Activated T-cell treated with anti-CD3 and anti-CD28 coated beads, Interleukin-2, amount 50 U/mL, for 4 hours (primary cell): ENCODE results near the gene FUCA2. TPM values are rescaled to one million over a fixed set of nuclear protein-coding genes. Genes with fewer than 3 reads are reported as not detected.
A peak's percentile ranks its signal among the peaks of the same experiment; 100 is the strongest.
"Not testable (repeated sequence)": the region's sequence is repeated elsewhere in the genome, so short reads cannot be mapped to it uniquely, and the experiment has no call there.

Experiments used
- ATAC-seq, 2 donors: fragments of 200-7000 bp; cut with Tn5 transposase; one replicate each; pipeline ENCODE4 v1.10.0; 2021
- DNase-seq: peaks from one replicate; pipeline ENCODE4 v3.0.0-alpha.2; 2020
- H3K27me3 Mint-ChIP-seq: one replicate; pipeline ENCODE4 v1.8.0; 2021; ENCODE audit warnings: low read depth, mixed read lengths
- H3K36me3 Mint-ChIP-seq: one replicate; pipeline ENCODE4 v1.8.0; 2022; ENCODE audit warnings: mixed read lengths; ENCODE audit not compliant: insufficient read depth
- H3K4me1 Mint-ChIP-seq: one replicate; pipeline ENCODE4 v1.8.0; 2021; ENCODE audit warnings: low read depth, mixed read lengths
- H3K4me3 Mint-ChIP-seq: one replicate; pipeline ENCODE4 v1.8.0; 2021; ENCODE audit warnings: mild to moderate bottlenecking, moderate library complexity, mixed read lengths
- H3K9me3 Mint-ChIP-seq: one replicate; pipeline ENCODE4 v1.8.0; 2021; ENCODE audit warnings: mixed read lengths
- total RNA-seq, 3 donors: library from RNA; stranded (reverse); gene quantifications; one replicate each; pipeline ENCODE4 v1.2.1, GENCODE V29; 2021

The FUCA2 gene
- total RNA-seq, 3 donors from 2014 or later, result 5.2 to 5.6 (median 5.5) TPM

DNA sequence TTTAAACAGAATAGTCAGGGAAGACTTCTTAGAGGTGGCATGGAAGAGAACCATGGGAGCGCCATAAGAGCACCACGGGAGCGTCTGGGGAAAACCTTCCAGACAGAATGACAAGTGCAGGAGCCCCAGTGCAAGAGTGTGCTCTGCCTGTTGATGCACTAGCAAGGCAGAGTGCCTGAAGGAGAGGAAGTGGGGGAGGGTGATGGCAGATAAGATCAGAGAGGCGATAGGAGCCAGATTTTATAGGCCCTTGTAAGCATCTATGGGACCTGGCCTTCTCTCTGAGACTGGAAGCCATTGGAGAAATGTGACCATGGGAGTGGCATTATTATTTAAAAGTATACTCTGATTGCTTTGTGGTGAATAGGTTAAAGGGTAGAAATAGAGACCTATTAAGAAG is 13.1 kb downstream of the FUCA2 start:
- Mint-ChIP-seq H3K36me3 (peaks cover 29% of the 10 kb centered on the region), H3K4me3 (no peak overlapping the region), H3K4me1 (peaks cover 16% of the 10 kb centered on the region), H3K9me3 (no peaks in the 10 kb centered on the region), H3K27me3 (no peaks in the 10 kb centered on the region)
- DNase-seq (no peak), ATAC-seq (peak in 1 of 2 donors; percentile 48)

DNA sequence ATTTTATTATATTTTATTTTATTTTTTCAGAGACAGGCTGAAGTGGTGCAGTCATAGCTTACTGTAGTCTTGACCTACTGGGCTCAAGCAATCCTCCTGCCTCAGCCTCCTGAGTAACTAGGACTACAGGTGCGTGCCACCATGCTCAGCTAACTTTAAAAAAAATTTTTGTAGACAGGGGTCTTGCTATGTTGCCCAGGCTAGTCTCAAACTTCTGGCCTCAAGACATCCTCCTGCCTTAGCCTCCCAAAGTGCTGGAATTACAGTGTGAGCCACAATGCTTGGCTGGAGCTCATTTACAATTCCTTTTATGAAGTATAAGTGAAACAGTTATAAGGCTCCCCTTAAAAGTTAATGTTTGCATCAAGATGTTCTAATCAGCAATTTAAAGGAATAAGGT is 14.5 kb downstream of the FUCA2 start:
- Mint-ChIP-seq H3K27me3 (no peaks in the 10 kb centered on the region), H3K9me3 (no peaks in the 10 kb centered on the region), H3K4me3 (no peak overlapping the region), H3K36me3 (peaks cover 33% of the 10 kb centered on the region), H3K4me1 (peaks cover 16% of the 10 kb centered on the region)
- ATAC-seq (no peak), DNase-seq (no peak)

DNA sequence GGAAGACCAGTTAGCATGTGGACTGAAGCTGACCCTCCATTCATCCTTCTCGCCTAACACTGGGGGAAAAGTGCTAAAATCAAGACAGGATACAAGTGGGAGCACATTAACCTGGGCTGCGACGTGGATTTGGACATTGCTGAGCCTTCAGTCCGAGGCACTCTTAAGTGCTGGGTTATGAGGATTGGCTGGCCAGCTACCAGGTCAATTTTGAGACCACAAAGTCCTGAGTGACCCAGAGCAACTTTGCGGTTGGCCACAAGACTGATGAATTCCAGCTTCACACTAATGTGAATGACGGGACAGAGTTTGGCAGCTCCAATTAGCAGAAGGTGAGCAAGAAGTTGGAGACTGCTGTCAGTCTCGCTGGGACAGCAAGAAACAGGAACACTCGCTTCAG is 20.7 kb downstream of the FUCA2 start:
- Mint-ChIP-seq H3K4me3 (no peak overlapping the region), H3K9me3 (no peaks in the 10 kb centered on the region), H3K4me1 (no peaks in the 10 kb centered on the region), H3K36me3 (peaks cover 21% of the 10 kb centered on the region), H3K27me3 (no peaks in the 10 kb centered on the region)
- ATAC-seq, result no peak
- no peak for DNase-seq

DNA sequence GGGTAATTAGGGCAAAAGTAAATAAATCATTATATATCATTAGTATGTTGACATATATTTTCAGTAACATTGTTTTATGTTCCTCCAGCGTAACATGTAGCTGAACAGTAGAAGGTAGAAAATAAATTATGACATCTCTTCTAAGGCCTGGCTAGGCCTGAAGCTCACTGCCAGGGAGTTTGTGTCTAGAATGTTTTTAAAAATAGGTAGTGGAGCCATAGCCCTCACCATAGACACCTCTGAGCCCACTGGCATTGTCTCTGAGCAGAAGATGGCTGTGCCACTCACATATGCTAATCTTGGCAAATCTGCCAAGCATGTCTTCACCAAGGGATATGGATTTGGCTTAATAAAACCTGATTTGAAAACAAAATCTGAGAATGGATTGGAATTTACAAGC is 21.3 kb downstream of the FUCA2 start:
- ATAC-seq, result no peak
- no peak for DNase-seq
- no peak overlapping the region for H3K4me3 Mint-ChIP-seq
- no peaks in the 10 kb centered on the region for H3K4me1 Mint-ChIP-seq
- H3K36me3 Mint-ChIP-seq, result peaks cover 21% of the 10 kb centered on the region
- no peaks in the 10 kb centered on the region for H3K9me3 Mint-ChIP-seq
- H3K27me3 Mint-ChIP-seq, result no peaks in the 10 kb centered on the region

DNA sequence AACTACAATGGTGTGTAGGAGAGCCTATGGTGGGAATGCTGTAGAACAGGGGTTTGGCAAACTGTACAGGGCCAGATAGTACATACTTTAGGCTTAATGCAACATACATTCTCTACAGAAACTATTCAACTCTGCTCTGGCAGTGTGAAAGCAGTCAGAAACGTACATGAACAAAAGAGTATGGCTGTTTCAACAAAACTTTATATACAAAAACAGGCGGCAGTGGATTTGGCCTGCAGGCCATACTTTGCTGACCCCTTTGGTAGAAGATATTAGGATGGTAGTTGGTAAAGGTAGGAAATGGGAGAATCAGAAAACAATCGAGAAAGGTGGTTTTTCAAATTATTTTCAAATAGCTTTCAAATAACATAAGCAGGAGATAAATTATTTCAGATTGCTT is 24.8 kb downstream of the FUCA2 start:
- Mint-ChIP-seq H3K4me3 (no peak overlapping the region), H3K4me1 (no peaks in the 10 kb centered on the region), H3K36me3 (peaks cover 10% of the 10 kb centered on the region), H3K27me3 (no peaks in the 10 kb centered on the region), H3K9me3 (no peaks in the 10 kb centered on the region)
- DNase-seq (no peak), ATAC-seq (no peak)

DNA sequence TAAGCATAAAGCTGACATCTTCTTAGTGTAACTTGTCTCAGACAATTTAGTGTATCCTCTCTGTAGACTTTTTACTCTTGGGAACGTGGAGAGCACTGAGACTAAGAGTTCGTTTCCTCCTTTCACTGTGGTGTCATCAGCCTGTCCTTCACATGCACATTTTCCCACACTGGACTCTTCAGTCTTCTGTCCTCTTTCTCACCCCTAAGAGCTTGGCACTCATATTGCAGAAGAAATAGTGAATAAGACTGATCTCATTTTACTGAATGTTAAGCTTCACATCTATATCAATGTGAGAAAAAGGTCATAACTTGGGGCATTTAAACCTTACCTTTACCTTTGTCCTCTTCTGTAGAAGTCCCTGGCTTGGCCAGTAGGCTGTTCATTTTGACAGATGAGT is 25.6 kb downstream of the FUCA2 start:
- DNase-seq (no peak), ATAC-seq (no peak)
- Mint-ChIP-seq H3K4me1 (no peaks in the 10 kb centered on the region), H3K27me3 (no peaks in the 10 kb centered on the region), H3K4me3 (no peak overlapping the region), H3K36me3 (peaks cover 10% of the 10 kb centered on the region), H3K9me3 (no peaks in the 10 kb centered on the region)

DNA sequence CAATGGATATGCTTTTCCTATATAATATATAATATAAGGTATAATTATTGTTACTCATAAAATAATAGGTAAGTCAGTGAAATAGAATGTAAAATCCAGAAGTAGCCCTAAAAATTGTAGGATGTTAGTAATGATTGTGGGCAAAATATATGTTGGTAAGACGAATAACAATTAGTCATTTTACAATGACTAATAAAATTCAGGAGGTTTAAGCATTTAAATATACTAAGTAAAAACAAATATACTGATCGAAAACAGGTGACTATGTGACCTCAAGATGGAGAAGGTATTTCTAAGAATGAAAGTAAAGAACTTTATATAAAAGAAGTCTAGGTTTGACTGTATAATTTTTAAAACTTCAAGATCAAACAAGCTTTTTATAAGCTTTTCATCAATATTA is 28.9 kb downstream of the FUCA2 start:
- Mint-ChIP-seq H3K4me1 (no peaks in the 10 kb centered on the region), H3K4me3 (no peak overlapping the region), H3K36me3 (peaks cover 11% of the 10 kb centered on the region), H3K9me3 (no peaks in the 10 kb centered on the region), H3K27me3 (no peaks in the 10 kb centered on the region)
- ATAC-seq (no peak), DNase-seq (no peak)

DNA sequence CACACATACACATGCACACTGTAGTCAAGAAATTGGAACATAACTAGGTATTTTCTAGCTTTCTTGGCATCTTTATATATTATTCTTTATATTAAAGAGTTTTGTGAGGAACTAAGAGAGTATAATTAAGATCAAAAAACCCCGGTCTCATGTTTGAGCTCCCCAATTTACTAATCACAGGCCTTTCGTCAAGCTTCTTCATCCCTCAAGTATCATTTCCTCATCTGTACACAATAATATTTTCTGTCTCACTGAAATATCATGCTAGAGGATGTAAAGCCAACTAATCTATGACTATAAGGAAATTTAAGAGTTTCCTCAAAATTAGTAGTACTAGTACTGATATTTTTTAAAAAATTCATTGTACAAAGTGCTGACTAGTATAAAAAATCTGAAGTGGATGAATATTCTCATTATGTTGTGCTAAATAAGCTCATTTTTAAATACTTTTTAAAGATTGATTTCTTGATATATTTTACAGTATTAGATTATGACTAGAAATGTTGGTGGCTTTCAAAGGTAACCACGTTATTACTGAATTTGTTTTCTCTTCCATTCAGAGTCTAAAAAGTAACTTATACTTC is 32.9 kb downstream of the FUCA2 start:
- Mint-ChIP-seq H3K4me1 (no peaks in the 10 kb centered on the region), H3K9me3 (no peaks in the 10 kb centered on the region), H3K27me3 (no peaks in the 10 kb centered on the region), H3K4me3 (no peak overlapping the region), H3K36me3 (peaks cover 32% of the 10 kb centered on the region)
- ATAC-seq (no peak), DNase-seq (no peak)

DNA sequence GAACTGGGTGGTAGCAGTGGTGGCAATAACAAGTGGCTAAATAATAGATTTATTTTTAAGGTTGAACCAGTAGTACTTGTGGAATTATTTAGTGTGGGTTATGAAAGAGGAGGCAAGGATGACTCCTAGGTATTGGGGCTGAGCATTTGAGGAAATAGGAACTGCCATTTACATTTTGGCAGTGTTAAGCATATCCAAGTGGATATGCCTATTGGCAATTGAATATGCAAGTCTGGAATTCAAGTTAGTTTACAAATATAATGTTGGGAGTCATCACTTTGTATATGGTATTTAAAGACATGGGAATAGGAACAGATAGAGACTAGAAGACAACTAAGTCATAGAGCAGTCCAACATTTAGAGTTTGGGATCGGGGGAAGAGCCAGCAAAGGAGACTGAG is 35.0 kb downstream of the FUCA2 start:
- no peak overlapping the region for H3K4me3 Mint-ChIP-seq
- no peaks in the 10 kb centered on the region for H3K9me3 Mint-ChIP-seq
- no peaks in the 10 kb centered on the region for H3K4me1 Mint-ChIP-seq
- H3K36me3 Mint-ChIP-seq, result peaks cover 49% of the 10 kb centered on the region
- no peak for DNase-seq
- no peaks in the 10 kb centered on the region for H3K27me3 Mint-ChIP-seq
- ATAC-seq, result no peak

DNA sequence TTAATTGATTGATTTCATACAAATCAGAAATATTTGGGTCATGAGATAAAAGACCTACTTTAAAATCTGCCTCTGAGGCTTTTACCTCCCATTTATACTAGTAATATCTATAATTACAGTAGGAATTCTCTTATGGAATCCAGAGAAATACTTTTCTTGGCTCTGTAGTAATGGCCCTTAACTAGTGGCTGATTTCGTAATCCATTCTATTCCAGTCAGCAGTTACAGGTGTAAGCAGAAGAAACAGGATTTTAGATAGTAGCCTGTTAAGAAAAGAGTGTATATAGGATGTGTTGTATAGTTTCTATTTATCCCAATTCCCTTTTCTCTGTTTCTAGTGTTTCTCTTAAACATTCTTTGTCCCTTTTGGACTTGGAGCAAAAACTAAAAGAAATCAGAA is 39.7 kb downstream of the FUCA2 start:
- Mint-ChIP-seq H3K9me3 (no peaks in the 10 kb centered on the region), H3K4me3 (no peak overlapping the region), H3K4me1 (no peaks in the 10 kb centered on the region), H3K27me3 (no peaks in the 10 kb centered on the region), H3K36me3 (peaks cover 57% of the 10 kb centered on the region)
- ATAC-seq (no peak), DNase-seq (no peak)

DNA sequence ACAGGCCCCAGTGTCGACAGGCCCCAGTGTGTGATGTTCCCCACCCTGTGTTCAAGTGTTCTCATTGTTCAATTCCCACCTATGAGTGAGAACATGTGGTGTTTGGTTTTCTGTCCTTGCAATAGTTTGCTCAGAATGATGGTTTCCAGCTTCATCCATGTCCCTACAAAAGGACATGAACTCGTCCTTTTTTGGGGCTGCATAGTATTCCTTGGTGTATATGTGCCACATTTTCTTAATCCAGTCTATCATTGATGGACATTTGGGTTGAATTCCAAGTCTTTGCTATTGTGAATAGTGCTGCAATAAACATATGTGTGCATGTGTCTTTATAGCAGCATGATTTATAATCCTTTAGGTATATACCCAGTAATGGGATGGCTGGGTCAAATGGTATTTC is 42.7 kb downstream of the FUCA2 start:
- not testable (repeated sequence) for H3K4me1 Mint-ChIP-seq, H3K4me3 Mint-ChIP-seq, H3K9me3 Mint-ChIP-seq, ATAC-seq, DNase-seq, H3K27me3 Mint-ChIP-seq
- H3K36me3 Mint-ChIP-seq, result peaks cover 46% of the 10 kb centered on the region

DNA sequence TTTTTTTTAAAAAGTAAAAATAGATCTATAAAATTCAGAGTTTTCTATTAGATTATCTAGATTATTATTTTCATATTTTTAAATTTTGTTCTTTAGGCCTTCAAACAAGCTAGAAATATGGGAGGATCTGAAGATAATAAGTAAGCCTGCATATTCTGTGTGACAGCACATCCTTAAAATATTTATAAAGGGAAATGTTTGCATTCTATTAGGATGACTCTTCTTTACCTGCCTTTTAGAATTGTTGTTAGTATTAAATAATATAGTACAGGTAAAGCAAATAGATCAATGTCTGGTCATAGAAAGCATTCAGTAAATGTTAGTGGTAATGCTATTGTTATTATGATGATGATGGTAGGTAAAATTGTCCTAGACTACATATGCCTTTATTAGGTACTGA is 43.5 kb downstream of the FUCA2 start:
- ATAC-seq (no peak), DNase-seq (no peak)
- H3K4me1 Mint-ChIP-seq, result no peaks in the 10 kb centered on the region
- H3K36me3 Mint-ChIP-seq, result peaks cover 43% of the 10 kb centered on the region
- no peak overlapping the region for H3K4me3 Mint-ChIP-seq
- H3K27me3 Mint-ChIP-seq, result no peaks in the 10 kb centered on the region
- no peaks in the 10 kb centered on the region for H3K9me3 Mint-ChIP-seq

DNA sequence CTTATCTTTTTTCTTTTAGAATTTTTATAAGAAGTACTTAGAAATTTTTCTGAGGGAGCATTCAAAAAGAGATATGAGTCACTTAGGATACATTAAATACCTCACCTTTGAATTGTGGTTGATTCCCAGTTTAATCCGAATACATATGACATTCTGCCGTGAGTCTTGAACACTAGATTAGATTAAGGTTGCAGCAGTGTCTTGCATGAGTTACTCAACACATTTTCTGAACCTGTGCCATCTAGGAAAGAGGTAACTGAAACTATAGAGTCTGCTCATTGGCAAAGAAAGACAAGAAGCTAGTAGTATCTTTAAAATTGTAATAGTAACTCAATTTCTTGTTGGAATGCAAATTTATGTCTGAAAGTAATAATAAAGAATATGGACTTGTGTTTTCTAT is 46.0 kb downstream of the FUCA2 start:
- no peak overlapping the region for H3K4me3 Mint-ChIP-seq
- no peak for DNase-seq

DNA sequence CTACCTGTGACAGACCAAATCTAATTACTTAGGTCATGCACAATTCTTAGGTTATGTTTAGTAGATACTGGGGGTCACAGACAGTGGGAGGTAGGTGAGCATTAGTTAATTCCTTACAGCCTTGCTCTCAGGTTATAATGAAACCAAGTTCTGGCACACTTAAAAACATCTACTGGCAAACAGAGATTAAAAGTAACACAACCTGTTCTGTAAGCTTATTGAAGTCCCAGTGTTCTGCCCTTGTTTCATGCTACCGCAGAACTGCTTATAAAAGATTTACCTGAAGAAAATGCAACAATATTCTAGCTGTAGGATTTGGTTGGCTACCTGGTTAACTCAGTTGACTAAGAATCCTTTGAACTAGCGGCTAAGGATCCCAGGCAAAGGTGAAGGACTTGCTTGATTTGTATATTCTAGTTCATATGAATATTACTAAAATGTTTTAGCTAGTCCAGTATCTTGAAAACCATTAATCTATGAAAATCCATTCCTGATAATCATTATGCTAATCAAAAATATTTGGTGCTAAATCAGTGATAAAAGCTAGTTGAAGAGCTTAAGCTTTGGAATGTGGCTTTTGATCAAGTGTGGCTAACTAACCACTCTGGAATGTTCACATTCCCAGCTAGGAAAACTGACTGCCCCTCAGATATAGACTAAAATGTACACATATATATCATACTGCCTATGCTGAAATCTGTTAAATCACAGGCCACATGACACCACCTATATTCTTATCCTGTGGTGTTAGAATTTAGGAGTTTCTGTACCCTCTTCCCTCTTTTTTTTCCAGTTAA is 53.8 kb downstream of the FUCA2 start:
- ATAC-seq (no peak), DNase-seq (no peak)
- peaks cover 36% of the 10 kb centered on the region for H3K36me3 Mint-ChIP-seq
- no peaks in the 10 kb centered on the region for H3K27me3 Mint-ChIP-seq
- peaks cover 27% of the 10 kb centered on the region for H3K4me1 Mint-ChIP-seq
- H3K9me3 Mint-ChIP-seq, result no peaks in the 10 kb centered on the region
- H3K4me3 Mint-ChIP-seq, result no peak overlapping the region

More for the DNA sequence above, 46.0 kb downstream of the FUCA2 start:
- ATAC-seq, result no peak
- Mint-ChIP-seq H3K36me3 (peaks cover 40% of the 10 kb centered on the region), H3K4me1 (peaks cover 2% of the 10 kb centered on the region), H3K27me3 (no peaks in the 10 kb centered on the region), H3K9me3 (no peaks in the 10 kb centered on the region)

DNA sequence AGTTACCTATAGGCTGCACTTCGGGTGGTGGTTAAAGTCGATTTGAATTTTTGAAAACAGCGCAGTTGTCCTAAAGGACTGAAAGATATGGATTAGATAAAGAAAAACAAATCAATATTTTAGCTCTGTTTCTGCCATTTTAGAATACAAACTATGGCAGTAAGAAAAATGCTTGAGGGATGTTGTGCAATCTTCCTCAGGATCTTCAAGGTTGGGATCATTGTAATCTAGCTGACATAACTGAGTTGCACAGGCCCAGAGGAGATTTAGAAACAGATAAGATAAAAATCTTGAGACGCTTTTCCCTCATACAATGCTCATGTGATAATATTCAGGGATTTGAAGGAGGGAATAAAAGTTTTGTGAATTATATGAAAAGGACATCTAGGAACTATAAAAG is 60.0 kb downstream of the FUCA2 start:
- Mint-ChIP-seq H3K4me3 (peak overlapping the region; percentile 99), H3K4me1 (peaks cover 43% of the 10 kb centered on the region), H3K36me3 (peaks cover 17% of the 10 kb centered on the region), H3K27me3 (no peaks in the 10 kb centered on the region), H3K9me3 (no peaks in the 10 kb centered on the region)
- ATAC-seq (no peak), DNase-seq (no peak)
